ENCODE measurements around the gene PLEKHG4B. TPM values are rescaled to one million over a fixed set of nuclear protein-coding genes. Genes with fewer than 3 reads are reported as not detected.

Gene PLEKHG4B
- polyA plus RNA-seq, 1 donor from 2014 or later = 0.78 TPM

DNA sequence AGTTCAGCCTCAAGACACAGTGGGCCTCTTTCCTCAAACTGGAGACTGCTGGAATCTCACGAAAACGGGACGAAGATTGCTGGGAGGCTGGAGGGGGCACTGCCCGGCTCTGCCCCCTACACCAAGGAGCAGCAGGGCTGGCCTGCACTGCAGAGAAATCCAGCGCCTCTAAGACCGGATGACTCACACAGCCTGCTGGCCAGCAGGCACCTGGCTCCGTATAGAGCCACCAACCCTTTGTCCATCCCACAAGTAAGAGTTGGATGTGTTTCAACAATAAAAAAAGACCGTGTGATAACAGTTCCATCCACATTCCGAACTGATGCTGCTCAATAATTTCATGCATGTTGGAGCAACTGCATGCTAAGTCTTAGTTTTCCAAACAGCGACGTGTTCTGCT is 114.4 kb downstream of the PLEKHG4B start:
- no peaks in the 10 kb centered on the region for H4K20me1 ChIP-seq (ENCODE audit: insufficient read depth)
- no peak overlapping the region for H3K27ac ChIP-seq (ENCODE audit: low read length)
- peaks cover 21% of the 10 kb centered on the region for H3K79me2 ChIP-seq (replicated peaks; ENCODE audit: insufficient read depth, low read length)
- H3K4me2 ChIP-seq (ENCODE audit: low read length) = no peak overlapping the region
- H3K36me3 ChIP-seq (ENCODE audit: insufficient read depth, low read length) = no peaks in the 10 kb centered on the region
- H3K27me3 ChIP-seq (ENCODE audit: insufficient read depth, low read depth, low read length) = no peaks in the 10 kb centered on the region
- no peaks in the 10 kb centered on the region for H3F3A ChIP-seq (ENCODE audit: insufficient read depth, low read length, poor library complexity, severe bottlenecking)
- no peak overlapping the region for H2AFZ ChIP-seq (ENCODE audit: low read depth, low read length)
- H3K9me3 ChIP-seq (ENCODE audit: low read length) = no peaks in the 10 kb centered on the region
- no peak overlapping the region for H3K4me3 ChIP-seq (ENCODE audit: low read length)
- H3K9me2 ChIP-seq (ENCODE audit: insufficient read depth, low read length) = no peaks in the 10 kb centered on the region
- TF ChIP-seq, protein P1, sequence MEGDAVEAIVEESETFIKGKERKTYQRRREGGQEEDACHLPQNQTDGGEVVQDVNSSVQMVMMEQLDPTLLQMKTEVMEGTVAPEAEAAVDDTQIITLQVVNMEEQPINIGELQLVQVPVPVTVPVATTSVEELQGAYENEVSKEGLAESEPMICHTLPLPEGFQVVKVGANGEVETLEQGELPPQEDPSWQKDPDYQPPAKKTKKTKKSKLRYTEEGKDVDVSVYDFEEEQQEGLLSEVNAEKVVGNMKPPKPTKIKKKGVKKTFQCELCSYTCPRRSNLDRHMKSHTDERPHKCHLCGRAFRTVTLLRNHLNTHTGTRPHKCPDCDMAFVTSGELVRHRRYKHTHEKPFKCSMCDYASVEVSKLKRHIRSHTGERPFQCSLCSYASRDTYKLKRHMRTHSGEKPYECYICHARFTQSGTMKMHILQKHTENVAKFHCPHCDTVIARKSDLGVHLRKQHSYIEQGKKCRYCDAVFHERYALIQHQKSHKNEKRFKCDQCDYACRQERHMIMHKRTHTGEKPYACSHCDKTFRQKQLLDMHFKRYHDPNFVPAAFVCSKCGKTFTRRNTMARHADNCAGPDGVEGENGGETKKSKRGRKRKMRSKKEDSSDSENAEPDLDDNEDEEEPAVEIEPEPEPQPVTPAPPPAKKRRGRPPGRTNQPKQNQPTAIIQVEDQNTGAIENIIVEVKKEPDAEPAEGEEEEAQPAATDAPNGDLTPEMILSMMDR (IDR thresholded peaks at IDR 0.05; ENCODE audit: poor library complexity, severe bottlenecking) = no peak
- TF ChIP-seq SMC3 (conservative IDR thresholded peaks at IDR 0.05; ENCODE audit: poor library complexity) (no peak), EP300 (conservative IDR thresholded peaks at IDR 0.05; ENCODE audit: poor library complexity, severe bottlenecking) (no peak), RAD21 (conservative IDR thresholded peaks at IDR 0.05) (no peak), MXI1 (conservative IDR thresholded peaks at IDR 0.05; ENCODE audit: poor library complexity, severe bottlenecking) (no peak), POLR2AphosphoS5 (IDR thresholded peaks at IDR 0.05) (no peak), EZH2 (IDR thresholded peaks at IDR 0.05; ENCODE audit: borderline replicate concordance, insufficient read depth, low read length, poor library complexity, severe bottlenecking) (no peak), TAF1 (IDR thresholded peaks at IDR 0.05; ENCODE audit: low read depth) (no peak)
- TF ChIP-seq, protein P2, sequence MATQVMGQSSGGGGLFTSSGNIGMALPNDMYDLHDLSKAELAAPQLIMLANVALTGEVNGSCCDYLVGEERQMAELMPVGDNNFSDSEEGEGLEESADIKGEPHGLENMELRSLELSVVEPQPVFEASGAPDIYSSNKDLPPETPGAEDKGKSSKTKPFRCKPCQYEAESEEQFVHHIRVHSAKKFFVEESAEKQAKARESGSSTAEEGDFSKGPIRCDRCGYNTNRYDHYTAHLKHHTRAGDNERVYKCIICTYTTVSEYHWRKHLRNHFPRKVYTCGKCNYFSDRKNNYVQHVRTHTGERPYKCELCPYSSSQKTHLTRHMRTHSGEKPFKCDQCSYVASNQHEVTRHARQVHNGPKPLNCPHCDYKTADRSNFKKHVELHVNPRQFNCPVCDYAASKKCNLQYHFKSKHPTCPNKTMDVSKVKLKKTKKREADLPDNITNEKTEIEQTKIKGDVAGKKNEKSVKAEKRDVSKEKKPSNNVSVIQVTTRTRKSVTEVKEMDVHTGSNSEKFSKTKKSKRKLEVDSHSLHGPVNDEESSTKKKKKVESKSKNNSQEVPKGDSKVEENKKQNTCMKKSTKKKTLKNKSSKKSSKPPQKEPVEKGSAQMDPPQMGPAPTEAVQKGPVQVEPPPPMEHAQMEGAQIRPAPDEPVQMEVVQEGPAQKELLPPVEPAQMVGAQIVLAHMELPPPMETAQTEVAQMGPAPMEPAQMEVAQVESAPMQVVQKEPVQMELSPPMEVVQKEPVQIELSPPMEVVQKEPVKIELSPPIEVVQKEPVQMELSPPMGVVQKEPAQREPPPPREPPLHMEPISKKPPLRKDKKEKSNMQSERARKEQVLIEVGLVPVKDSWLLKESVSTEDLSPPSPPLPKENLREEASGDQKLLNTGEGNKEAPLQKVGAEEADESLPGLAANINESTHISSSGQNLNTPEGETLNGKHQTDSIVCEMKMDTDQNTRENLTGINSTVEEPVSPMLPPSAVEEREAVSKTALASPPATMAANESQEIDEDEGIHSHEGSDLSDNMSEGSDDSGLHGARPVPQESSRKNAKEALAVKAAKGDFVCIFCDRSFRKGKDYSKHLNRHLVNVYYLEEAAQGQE (IDR thresholded peaks at IDR 0.05; ENCODE audit: borderline replicate concordance) = no peak
- H3K9ac ChIP-seq (ENCODE audit: low read length) = no peak overlapping the region

DNA sequence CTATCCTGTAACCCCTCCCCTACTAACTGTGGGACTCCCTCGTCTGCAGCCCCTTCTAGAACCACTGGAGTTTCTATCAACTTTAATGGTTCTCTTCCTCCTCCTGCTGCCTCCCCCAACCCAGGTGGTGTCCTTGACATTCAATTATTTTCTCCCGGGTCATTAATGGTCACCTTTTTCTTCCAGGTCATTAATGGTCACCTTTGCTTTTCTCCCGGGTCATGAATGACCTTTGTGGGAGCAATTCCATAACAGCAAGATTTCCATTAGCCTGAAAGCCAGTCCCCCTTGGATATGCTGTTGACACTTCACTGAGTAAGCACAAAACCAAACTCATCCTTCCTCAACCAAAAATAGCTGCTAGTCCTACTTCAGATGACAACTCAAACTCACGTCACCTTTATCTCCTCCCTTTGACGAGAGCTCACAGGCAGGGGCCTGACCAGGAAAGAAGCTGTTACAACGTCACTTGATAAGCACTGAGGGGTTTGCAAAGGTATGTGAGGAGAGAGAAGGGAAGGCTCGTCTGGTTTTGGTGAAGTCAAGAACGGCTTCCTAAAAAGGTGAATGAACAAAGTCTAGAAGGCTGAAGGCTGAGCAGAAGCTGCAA is 115.1 kb downstream of the PLEKHG4B start:
- Histone ChIP-seq H3K4me3 (ENCODE audit: low read length) (no peak overlapping the region), H3K9ac (ENCODE audit: low read length) (no peak overlapping the region), H3K9me2 (ENCODE audit: insufficient read depth, low read length) (no peaks in the 10 kb centered on the region), H4K20me1 (ENCODE audit: insufficient read depth) (no peaks in the 10 kb centered on the region), H3K27me3 (ENCODE audit: insufficient read depth, low read depth, low read length) (no peaks in the 10 kb centered on the region), H3F3A (ENCODE audit: insufficient read depth, low read length, poor library complexity, severe bottlenecking) (no peaks in the 10 kb centered on the region), H3K27ac (ENCODE audit: low read length) (no peak overlapping the region), H2AFZ (ENCODE audit: low read depth, low read length) (no peak overlapping the region), H3K4me2 (ENCODE audit: low read length) (no peak overlapping the region), H3K9me3 (ENCODE audit: low read length) (no peaks in the 10 kb centered on the region), H3K79me2 (replicated peaks; ENCODE audit: insufficient read depth, low read length) (peaks cover 21% of the 10 kb centered on the region), H3K36me3 (ENCODE audit: insufficient read depth, low read length) (no peaks in the 10 kb centered on the region)
- TF ChIP-seq TAF1 (IDR thresholded peaks at IDR 0.05; ENCODE audit: low read depth) = no peak
- TF ChIP-seq MXI1 (conservative IDR thresholded peaks at IDR 0.05; ENCODE audit: poor library complexity, severe bottlenecking) = no peak
- TF ChIP-seq POLR2AphosphoS5 (IDR thresholded peaks at IDR 0.05) = no peak
- no peak for TF ChIP-seq EP300 (conservative IDR thresholded peaks at IDR 0.05; ENCODE audit: poor library complexity, severe bottlenecking)
